Peyer's patch (tissue), 4 donors: ENCODE results near the gene FAM20B. TPM values are rescaled to one million over a fixed set of nuclear protein-coding genes. Genes with fewer than 3 reads are reported as not detected.

Source experiments
- DNase-seq, 3 donors: peaks; one replicate each; pipeline ENCODE4 v3.0.0-alpha.2; 2017 to 2019
- H3K27ac ChIP-seq, 4 donors: fragments of 200-600 bp; sonication (generic); one replicate each; pipeline ENCODE4 v1.5.1; 2016 to 2019
- H3K27me3 ChIP-seq, 2 donors: fragments of 200-600 bp; sonication (generic); one replicate each; pipeline ENCODE4 v1.5.1; 2019
- H3K36me3 ChIP-seq, 3 donors: fragments of 200-600 bp; sonication (generic); one replicate each; pipeline ENCODE4 v1.5.1; 2016 to 2019
- H3K4me1 ChIP-seq, 4 donors: fragments of 200-600 bp; sonication (generic); one replicate each; pipeline ENCODE4 v1.5.1; 2016 to 2019
- H3K4me3 ChIP-seq, 4 donors: fragments of 200-600 bp; sonication (generic); 1 replicate in 3 of 4; 2 replicates in 1 of 4; pipeline ENCODE4 v1.5.1; 2016 to 2019; ENCODE audit warnings: mild to moderate bottlenecking in 1 of 4
- H3K9me3 ChIP-seq, 4 donors: fragments of 200-600 bp; sonication (generic); one replicate each; pipeline ENCODE4 v1.5.1; 2016 to 2019; ENCODE audit warnings: mild to moderate bottlenecking in 1 of 4
- CTCF ChIP-seq, 6 experiments: fragments of 450-650 bp in 4 of 6; fragments of 200-600 bp in 2 of 6; sonication (generic) in 1 of 6; IDR thresholded peaks; one replicate each; pipeline ENCODE4 v1.5.1; 2017 to 2019; ENCODE audit warnings: antibody characterized with exemption in 6 of 6, mild to moderate bottlenecking in 3 of 6, moderate library complexity in 1 of 6
- POLR2A ChIP-seq, 2 donors: fragments of 450-650 bp; IDR thresholded peaks; one replicate each; pipeline ENCODE4 v1.5.1; 2017; ENCODE audit warnings: antibody characterized with exemption in 2 of 2, mild to moderate bottlenecking in 2 of 2, moderate library complexity in 2 of 2
- total RNA-seq, 4 donors: library from RNA; depleted of rRNA; stranded (reverse); fragments of >200 nt; gene quantifications; one replicate each; pipeline ENCODE4 v1.1.0, GENCODE V29; 2016

FAM20B gene
- total RNA-seq, 4 donors from 2014 or later, result 13.8 to 18.8 (median 17.2) TPM

- TF ChIP-seq CTCF (IDR thresholded peaks at IDR 0.05) (no peak), POLR2A (IDR thresholded peaks at IDR 0.05) (no peak)
- Histone ChIP-seq H3K4me3 (no peak overlapping the region), H3K36me3 (peaks cover 0 to 21% (median 0%) of the 10 kb centered on the region in 3 donors), H3K4me1 (peaks cover 0 to 7% (median 0%) of the 10 kb centered on the region in 4 donors), H3K9me3 (no peaks in the 10 kb centered on the region), H3K27ac (no peak overlapping the region), H3K27me3 (no peaks in the 10 kb centered on the region)
- no peak for DNase-seq
Measured at GRCh38 chr1:179124873-179125272, 99.2 kb downstream of the FAM20B start.

Other genes with a start within 250 kb of the FAM20B start
- 10 to 100 TPM in 3 of 4 donors, 1 to 10 TPM in 1; 7.2 to 17.0 (median 13.9) TPM for gene ANGPTL1, start 154.8 kb upstream of the FAM20B start, total RNA-seq
- gene TOR3A, start 56.2 kb downstream of the FAM20B start, total RNA-seq, result 10 to 100 TPM; 19.2 to 42.9 (median 33.9) TPM
- gene ABL2, start 203.8 kb downstream of the FAM20B start, total RNA-seq, result 10 to 100 TPM in 3 of 4 donors, 1 to 10 TPM in 1; 9.6 to 25.6 (median 12.1) TPM